ENCODE results near the gene CHPF.

The CHPF gene

DNA sequence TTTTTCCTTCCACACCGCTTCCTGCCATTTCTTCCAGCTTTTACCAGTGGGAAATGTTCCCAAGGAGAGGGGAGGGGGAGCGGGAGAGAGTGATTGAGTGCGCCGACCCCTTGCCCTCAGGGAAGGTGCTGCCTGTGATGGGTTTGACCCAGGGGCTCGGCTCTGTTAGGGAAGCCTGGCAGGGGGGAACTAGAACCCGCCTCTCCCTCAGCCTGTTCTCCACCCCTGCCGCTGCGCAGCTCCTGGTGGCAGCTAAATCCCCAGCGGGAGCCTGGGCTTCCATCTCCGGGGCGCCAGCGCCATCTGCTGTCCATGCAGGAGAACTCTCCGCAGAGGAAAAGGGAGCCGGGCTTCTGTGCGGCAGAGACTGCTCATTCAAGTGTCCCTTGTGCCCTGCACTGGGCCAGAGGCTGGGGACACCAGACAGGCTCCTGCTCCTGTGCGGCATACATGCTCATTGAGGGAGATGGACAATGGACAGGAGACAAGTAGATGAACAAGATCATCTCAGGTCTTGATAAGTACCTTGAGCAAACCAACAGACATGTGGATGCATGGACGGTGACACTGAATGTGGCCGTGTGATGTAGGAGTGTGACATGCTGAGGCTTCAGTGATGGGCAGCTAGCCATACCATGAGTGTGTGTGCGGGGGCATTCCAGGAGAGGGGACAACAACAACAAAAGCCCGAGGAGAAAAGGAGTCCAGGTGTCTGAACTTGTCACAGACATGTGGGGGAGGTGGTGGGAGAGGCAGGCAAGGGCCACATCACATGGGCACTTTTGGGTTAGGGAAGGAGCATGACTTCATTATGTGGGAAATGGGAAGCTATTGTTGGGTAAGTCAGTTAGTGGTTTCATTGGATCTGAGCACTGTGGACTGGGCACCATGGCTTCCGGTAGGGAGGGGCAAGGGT is 13.3 kb downstream of the CHPF start:
- DNase-seq, result peak; percentile 45

DNA sequence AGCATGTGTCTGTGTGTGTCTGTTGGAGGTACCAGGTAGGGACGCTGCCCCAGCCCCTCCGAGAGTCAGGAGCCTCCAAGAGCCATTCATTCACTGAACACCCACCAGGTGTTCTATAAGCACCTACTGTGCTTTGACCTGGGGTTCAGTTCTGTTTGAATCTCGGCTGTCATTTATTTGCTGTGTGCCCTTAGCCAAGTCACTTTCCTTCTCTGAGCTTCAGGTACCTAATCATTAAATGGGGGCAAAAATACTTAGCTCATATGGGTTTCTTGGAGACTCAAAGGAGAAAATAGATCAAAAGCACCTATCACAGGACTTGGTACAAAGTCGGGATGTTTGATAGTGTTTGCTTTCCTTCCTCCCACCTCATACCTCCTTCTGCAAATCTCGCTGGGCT is 16.1 kb downstream of the CHPF start:
- no peak for DNase-seq

DNA sequence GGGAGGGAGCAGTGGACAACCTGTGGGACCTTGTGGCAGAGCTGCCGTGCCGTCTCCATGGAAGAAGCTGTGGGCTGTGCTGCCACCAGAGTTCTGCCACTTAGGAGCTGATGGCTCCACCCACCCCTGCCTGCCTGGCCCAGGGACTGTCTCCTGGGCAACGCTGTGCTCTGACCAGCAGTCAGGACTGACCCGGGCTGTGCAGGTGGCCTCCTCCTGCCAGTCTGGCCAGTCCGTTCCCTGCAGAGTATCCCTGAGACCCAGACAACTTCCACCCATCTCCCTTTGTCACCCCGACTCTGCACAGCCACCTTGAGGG is 16.6 kb downstream of the CHPF start:
- DNase-seq, result no peak

DNA sequence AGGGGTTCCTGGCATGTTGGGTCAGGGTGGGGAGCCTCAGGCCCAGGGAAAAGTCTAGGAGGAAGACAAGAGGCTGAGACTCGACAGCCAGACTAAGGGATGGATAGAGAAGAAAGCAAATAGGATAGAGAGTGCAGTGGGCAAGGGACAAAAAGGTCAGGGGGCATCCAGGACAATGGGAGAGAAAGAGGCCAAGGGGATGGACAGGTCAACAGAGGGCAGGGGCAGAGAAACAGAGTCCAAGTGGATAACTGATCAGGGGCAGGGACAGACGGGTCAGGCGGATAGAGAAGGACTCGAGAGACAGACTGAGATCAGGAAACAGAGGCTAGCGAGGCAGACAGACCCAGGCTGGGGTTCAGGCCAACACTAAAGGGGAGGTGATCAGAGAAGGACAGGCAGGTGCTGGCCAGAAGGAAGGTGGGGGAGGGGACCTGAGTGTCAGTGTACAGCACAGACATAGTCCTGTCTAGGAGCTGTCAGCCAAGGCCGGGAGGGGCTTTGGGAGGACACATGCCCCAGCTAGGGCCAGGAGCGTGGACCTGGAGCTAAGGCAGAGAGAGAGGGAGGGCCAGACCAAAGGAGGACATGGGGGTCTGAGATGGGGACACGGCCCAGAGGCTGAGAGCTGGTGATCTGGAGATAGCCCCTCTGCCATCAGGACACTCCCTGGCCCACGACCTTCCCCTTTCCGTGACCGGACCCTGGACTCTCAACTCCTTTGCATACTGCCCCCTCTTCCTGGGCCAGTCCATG is 17.1 kb downstream of the CHPF start:
- DNase-seq, result no peak

DNA sequence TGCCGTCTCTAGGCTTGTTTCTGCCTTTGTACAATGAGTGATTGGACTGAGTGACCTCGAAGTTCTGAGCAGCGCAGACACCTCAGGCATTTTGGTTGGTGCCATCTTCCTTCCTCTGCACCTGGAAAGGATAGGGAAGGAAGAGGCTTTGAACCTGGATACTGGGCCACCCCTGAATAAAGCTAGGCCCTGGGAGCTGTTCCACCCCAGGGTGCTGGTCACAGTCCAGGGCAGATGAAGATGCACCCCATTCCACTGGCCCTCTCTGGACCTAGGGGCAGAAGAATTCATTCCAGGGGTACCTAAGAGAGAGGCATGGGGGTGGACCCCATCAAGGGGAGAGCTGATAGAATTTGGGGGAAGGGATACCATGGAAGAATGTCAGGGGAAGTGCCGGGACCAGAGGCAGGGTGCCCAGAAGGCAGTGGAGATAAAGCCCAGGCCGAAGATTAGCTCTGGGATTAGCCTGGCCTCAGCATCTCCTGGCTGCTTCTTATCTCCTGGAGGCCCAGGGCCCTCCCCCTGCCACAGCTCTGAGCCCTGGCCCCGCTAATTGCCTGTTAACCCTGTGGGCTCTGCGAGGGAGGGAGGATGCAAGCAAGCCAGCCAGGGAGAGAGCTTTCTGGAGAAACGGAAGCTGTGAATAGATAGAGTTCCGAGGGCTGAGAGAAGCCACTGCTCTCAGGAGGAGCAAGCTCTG is 17.9 kb downstream of the CHPF start:
- DNase-seq, result no peak

DNA sequence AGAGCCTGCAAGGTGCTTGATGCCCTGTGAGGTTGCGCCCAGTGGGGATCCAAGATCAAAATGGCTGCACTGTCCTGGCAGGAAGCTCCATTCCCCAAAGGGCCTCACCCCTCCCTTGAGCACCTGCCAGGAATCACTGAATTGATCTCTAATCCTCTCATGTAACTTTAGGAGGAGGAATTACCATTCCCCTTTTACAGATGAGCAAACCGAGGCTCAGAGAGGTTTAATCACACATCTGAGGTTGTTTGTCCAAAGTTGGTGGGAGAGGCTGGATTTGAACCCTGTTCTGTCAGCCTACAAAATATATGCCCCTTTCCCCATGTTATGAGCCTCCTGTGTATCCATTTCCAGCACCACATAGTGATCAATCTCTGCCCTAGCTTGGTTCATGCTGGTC is 18.8 kb downstream of the CHPF start:
- DNase-seq, result no peak

DNA sequence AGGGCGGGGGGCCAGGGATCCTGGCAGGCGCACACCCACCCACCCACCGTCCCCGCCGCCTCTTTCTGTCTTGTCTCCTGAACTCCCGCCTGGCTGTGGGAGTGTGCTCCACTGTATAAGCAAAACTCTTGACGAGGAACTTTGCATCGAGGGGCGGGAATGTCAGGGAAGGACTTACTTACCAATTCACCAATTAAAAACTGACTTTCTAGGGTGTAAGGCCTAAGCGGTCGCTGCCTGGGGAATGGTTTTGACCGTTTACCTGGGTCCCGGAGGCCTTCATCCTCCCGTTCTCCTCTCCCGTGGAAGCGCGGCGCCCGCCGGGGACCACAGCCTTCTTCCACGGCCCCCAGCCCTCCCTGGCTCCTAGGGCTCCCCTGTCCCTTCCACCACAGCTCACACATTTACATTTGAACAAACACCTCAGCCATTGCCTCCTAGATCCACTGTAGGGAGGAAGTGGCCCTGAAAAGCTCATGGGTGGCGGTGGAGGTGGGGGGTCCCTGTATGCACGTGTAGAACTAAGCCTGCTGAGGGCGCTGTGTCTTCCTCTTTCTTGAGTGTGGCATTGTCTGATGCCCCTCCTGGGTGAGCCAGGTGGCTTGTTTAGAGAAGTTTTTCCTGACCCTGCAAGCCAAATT is 20.5 kb downstream of the CHPF start:
- no peak for DNase-seq

DNA sequence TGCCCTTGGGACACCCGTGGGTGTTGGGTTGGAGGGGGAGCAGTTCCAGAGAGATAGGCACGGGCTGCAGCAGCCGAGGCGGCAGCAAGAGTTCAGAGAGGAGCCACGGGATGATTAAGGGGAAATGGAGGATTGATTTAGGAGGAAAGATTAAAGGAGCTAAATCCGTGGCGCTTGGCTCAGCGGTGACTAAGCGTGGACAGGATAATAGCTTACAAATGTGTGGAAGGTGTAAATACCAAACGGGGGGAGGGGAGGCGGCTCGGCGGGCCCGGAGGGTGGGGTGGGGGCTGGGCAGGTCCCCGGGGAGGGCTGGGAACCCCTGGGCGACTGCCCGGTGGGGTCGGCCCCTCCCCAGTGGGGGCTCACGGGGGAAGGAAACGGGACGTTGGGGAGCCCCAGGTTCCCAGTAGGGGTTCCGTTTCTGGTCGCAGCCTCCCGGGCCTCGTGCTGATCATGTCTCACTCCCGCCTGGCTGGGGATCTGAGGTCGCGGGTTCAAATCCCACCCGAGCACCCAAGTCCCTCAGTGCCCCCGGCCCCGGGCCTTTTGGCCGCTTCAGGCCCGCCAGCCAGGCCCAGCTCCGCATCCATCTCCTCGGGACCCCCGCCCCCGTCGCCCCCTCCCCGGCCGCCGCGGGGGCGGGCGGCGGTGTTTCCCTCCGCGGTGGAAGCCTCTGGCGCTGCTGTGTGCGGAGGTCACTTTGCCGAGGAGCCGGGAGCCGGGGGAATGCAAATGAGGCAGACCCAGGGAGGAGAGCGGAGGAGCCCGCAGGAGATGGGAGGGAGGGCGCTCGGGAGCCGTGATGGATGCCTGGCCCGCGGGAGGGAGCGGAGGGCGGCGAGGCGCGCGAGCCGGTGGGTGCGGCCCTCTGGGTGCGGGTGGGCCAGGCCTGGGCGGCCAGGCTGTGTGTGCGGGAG is 21.2 kb downstream of the CHPF start:
- no peak for DNase-seq

DNA sequence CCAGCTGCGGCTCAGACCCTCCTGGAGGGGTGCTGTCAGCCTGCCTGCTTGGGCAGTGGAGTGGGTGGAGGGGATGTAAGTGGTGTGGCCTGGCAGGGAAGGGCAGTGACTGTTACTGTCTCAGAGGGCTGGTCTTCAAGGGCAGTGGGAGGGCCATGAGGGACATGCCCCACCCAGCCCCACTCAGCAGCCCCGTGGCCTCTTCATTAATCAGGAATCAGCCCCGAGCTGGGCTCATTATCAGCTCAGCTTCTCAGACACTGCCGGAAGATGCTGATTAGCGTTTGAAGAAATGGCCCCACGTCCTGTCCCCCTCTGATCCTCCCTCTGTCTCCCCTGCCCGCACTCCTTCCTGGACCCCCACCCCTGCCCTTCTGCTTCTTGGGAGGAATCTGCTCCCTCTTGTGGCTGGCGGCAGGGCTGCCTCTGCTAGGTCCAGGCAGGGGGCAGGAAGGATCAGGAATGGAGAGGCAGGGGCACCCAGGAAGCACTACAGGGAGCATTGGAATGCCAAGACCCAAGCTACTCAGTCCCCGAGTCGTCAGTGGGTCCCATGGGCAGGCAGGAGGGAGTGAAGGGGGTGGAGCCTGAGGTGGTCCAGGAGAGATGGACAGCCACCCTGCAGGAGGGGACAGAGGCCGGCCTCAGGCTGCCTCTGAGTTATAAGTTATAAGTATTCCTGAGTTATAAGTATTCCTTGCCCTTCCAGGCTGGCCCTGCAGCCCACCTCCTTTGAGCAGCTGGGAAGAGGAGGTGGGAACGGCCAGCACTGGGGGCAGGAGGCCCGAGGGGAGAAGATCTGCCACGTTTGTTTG is 22.3 kb downstream of the CHPF start:
- no peak for DNase-seq

DNA sequence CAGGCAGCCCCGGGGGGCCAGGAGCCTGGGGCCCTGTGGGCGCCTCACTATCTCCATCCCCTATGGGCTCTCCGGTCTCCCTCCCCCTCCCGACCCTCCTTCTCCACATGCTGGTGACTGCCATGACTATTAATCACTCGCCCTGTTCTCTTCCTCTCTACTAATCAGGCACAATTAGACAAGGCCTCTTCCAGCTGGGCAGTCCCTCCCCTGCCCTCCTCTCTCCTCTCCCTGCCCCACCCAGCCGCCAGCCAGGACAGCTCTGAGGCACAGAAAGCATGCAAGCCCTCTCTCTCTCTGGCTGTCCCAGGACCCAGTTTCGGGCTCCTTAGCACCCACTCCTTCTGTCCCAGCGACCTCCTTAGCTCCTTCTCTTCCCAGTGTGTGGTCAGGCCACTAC is 23.5 kb downstream of the CHPF start:
- no peak for DNase-seq

DNA sequence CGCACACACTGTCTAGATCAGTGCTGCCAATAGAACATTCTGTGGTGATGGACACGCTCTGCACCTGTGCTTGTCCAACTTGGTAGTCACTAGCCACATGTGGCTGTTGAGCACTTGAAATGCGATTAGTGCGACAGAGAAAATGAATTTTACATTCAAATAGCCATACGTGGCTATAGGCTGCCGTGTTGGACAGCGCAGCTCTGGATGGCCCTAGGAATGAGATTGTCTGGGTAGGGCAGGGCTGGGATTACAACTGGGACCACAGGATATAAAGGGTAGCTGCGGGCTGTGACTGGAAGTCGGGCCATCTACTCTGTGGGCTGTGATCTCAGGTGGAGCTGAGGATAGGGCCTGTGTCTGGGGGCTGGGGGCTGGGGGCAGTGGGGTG is 24.1 kb downstream of the CHPF start:
- DNase-seq, result no peak

DNA sequence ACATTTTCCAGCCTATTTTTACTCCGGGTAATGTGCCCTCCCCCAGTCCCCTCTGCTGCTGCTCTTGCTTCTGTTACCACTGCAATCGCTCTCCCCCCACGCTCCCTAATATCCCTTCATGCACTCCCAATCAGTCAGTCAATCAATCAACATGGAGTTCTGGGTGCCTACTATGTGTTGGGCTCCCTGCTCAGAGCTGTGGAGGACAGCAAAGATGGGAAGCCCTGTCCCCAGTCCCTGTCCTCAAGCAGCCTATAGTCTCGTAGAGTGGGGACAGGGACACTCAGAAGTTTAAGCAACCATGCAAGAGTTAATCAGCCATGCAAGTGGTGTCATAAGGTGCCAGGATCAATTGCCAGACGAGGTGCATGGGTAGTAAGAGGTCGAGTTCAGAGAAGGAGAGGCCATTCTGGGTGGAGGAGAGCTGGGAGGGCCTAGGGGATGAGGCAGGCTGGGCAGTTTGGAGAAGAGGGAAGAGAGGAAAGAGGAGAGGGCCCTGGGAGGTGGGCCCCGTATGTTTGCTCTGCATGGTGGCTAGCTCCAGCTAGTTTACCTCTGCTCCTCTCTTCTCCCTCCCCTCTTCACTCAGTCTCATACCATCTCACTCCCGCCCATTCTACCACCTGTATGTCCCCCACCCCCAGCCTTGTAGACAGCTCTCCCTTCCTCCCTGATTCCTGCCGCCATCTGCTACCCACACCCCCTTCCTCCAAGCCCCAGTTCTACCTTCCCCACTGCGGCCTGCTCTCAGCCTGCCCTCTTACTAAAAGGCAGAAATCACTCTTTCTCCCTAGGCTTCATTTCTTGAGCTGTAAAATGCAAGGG is 25.4 kb downstream of the CHPF start:
- no peak for DNase-seq

DNA sequence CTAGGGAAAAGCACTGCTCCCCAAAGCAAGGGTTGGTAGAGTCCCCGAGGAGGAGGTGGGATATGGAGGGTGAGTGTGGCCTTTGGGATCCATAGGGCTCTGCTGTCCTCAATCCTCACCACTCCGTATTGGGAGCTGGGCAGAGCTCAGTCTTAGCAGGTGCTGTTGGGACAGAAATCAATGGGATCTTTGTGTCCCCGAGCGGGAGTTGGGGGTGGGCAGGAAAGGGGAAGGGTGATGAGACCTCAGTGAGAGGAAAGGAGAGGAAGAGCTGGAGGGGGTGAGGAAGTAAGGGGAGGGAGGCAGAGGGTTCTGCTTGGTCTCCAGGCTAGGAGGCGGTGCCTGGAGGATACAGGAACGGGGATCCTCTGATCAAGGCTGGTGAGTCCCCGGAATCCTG is 26.7 kb downstream of the CHPF start:
- DNase-seq, result no peak

DNA sequence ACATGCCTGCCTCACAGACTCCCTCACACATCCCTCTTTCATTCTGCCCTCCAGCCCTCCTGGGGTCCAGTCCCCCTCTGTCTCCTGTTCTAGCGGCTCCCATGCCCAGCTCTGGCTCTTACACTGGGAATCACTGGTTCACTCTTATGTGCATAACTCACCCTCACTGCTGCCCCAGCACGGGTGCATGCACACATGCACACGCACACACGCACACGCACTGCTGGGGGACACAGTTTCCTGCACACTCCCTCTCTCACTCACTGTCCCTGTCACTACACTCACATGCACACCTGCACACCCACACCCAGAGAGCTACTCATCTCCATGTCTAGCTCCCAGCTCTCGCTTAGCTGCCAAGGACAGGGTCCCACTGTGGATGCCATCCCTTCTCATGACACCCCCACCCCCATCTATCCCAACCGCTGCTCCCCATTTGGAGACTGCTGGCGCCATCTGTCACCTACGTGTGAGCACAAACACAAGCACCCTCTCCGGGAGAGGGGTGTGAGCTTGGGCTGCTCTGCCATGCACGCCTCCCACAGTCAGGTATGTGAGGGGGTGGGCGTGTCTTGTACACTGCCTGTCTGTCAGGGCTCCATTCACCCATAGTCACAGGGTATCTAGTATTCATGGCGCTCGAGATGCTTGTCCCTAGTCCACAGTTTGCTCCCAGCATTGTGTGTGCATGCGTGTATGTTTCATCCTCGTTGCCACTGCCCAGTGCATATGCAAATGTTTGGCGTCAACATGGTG is 27.6 kb downstream of the CHPF start:
- DNase-seq, result no peak

DNA sequence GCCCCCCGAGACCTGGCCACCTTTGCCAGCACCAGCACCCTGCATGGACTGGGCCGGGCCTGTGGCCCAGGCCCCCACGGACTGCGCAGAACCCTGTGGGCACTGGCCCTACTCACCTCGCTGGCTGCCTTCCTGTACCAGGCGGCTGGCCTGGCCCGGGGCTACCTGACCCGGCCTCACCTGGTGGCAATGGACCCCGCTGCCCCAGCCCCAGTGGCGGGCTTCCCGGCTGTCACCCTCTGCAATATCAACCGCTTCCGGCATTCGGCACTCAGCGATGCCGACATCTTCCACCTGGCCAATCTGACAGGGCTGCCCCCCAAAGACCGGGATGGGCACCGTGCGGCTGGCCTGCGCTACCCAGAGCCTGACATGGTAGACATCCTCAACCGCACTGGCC is 28.8 kb downstream of the CHPF start:
- no peak for DNase-seq

DNA sequence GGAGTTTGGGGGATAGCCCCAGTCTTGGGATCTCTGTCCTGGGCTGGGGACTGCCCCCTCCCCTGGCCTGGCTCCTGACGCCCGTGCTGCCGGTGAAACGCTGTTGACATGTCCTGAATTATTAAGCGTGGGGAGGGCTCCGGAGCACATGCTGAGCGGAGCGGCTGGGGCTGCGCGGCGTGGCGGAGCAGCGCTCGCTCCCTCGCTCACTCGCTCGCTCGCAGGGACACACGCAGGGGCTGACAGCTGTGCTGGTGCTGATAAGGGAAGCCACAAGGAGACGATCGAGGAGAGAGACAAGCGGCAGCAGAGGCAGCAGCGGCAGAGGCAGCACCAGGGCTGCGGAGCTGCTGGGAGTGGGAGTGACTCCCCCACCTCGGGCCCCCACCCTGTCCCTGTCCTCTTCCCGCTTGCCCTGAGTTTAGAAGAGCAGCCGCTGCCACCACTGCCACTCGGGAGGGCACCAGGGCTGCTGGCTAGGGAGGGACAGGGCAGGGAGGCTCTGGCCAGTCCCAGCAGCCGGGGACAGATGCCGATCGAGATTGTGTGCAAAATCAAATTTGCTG is 29.3 kb downstream of the CHPF start, which contains the start of gene ASIC4:
TSS of gene ASIC4 (plus strand) at position 287 of the 566 bp plus-strand sequence. CDS start at position 530, 243 bp downstream.
- DNase-seq, result no peak

DNA sequence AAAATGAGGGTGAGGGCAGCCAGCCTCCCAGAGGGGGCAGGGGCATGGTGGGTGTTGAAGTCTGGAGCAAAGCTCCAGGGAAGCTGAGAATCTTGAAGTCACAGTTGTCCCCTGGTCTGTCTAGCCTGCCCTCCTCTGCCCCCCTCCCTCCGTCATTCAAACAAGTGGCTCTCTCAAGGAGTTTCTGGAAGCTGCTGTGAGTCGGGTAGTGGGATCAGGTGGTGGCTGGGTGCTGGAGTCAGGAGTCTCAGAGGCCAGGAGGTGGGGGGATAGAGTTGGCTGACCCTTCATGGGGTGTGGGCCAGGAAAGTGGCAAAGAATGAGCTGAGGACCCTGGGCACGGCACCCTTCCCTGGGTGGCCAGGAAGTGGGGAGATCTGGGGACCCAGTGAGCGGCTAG is 29.8 kb downstream of the CHPF start:
- no peak for DNase-seq

DNA sequence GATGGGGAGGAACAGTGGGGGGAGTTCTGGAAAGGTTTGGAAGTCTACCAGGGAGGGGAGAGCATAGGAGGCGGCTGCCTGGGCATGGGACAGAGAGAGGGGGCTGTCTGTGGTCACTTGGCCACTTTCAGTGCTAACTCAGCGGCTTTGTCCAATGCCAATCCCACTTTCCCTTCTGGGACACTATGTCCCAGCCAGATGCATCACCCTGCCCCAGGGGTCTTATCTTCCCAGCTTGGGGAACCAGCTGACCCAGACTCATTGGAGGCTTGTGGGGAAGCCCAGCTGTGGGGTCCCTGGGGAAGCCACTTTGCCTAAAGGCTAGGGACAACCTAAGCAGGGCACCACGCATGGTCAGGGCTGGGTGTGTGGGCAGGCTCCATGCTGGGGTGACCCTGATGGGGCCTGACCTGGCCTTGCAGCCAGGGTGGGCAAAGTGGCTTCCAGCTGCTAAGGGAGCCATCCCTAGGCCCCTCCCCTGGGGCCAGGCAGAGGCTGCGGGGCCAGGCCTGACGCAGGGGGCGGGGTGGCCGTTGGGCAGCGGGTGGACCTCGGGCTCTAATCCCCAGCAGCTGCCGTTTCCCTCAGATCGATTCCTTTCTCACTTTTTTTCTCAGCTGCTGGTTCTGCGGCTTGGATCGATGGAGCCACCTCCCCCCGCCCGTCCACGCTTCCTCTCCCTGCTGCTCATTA is 30.9 kb downstream of the CHPF start:
- no peak for DNase-seq

All from activated gamma-delta T cell (primary cell).